Globus pallidus (tissue), 1 donor: ENCODE results near the gene GLMN.

Source experiments
- DNase-seq: peaks from one replicate; pipeline ENCODE4 v3.0.0-alpha.2; 2015; ENCODE audit warnings: low spot score

GLMN gene, protein sequence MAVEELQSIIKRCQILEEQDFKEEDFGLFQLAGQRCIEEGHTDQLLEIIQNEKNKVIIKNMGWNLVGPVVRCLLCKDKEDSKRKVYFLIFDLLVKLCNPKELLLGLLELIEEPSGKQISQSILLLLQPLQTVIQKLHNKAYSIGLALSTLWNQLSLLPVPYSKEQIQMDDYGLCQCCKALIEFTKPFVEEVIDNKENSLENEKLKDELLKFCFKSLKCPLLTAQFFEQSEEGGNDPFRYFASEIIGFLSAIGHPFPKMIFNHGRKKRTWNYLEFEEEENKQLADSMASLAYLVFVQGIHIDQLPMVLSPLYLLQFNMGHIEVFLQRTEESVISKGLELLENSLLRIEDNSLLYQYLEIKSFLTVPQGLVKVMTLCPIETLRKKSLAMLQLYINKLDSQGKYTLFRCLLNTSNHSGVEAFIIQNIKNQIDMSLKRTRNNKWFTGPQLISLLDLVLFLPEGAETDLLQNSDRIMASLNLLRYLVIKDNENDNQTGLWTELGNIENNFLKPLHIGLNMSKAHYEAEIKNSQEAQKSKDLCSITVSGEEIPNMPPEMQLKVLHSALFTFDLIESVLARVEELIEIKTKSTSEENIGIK

GRCh38 chr1:92298573-92299476 is at the start of gene GLMN, which contains the start of gene RPAP2:
GLMN (minus strand) TSS chr1:92298987; CDS start chr1:92297999, 988 bp downstream.
RPAP2 (plus strand) TSS chr1:92299059; CDS start chr1:92299074, 15 bp downstream.
- DNase-seq = peak; percentile 87

GRCh38 chr1:92346866-92347640 is 48.3 kb upstream of the GLMN start:
- DNase-seq = no peak

DNA sequence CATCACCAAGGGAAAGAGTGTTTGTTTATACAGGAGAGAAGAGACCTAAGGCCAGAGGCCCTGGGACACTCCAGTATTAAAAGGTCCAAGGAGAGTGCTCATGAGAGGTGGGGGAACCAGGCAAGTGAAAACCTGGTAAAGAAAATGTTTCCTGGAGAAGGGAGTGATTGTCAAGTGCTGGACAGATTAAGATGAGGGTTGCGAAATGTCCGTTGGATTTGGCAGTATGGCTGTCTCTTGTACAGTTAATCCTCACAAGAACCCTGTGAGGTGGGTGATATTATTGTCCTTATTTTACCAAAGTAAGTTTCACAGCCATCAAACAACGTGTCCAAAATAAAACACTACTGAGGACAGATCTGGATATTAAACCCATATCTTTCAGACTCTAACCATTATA is 44.3 kb upstream of the GLMN start:
- DNase-seq = no peak

DNA sequence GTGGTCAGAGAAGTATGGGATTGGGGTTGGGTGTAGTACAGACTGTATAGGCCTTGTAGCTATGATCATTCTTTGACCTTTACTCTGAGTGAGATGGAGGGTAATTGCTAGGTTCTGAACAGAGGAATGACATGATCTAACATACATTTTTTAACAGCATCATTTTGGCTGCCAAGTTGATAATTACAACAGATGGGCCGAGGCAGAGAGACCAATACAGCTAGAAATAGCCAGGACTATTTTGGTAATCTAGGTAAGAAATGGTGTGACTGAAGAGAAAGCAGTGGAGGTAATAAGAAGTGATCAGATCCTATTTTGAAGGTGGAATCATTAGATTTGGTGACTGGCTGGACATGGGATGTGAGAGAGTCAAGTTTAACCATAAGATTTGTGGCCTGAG is 43.6 kb upstream of the GLMN start:
- no peak for DNase-seq

DNA sequence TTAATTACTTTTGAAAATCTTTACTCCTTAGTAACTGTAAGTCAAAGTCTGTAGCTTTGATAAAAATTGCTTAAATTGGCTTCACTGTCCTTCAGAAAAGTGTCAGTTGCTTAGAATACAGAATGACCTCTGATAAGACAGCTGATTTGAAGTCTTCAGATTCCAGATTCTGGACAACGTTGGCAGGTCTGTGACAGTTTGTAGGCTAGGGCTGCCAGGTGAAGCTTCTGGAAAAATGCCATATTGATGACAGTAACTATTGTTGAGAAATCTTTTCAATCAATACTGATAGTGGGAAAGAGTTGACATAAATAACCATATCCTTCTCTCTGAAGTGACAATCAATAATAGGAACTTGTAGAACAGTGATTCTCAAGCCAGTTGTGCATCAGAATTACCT is 41.4 kb upstream of the GLMN start:
- DNase-seq = no peak

GRCh38 chr1:92333668-92334067 is 34.9 kb upstream of the GLMN start:
- no peak for DNase-seq

GRCh38 chr1:92329347-92330129 is 30.8 kb upstream of the GLMN start:
- no peak for DNase-seq

- no peak for DNase-seq
Measured at GRCh38 chr1:92327794-92328193, 29.0 kb upstream of the GLMN start.

DNA sequence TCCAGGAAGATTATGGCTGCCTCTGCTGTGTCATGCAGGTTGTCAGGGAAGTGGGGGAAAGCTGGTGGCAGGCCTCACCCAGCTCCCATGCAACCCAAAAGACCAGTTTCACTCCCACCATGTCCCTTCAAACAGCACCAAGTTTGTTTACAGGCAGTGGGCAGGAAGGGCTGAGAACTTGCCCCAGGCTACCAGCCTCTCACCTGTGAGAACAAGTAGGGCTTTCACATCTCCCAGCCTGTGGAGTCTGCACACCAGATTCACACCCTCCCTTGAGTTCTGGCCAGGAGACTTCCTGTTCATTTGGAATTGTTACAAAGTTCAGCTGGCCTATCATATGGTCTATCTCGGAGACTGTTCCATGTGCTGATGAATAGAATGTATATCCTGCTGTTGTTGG is 27.9 kb upstream of the GLMN start:
- no peak for DNase-seq

DNA sequence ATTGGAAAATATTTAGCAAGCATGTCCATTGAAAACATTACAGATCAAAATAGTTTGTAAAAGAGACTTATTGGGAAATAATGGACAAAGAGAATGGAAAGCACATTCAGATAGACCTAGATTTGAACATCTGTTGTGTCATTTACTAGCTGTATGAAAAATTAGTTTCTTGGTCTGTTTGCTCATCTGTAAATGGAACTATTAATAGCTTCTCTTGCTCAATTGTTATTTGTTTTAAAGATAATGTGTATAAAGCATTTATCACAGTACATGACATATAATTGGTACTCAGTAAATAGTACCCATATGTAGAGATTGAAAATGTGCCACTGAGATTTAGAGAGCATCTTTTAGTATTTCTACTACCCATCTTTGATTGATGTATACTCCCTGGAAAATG is 26.0 kb upstream of the GLMN start:
- no peak for DNase-seq

DNA sequence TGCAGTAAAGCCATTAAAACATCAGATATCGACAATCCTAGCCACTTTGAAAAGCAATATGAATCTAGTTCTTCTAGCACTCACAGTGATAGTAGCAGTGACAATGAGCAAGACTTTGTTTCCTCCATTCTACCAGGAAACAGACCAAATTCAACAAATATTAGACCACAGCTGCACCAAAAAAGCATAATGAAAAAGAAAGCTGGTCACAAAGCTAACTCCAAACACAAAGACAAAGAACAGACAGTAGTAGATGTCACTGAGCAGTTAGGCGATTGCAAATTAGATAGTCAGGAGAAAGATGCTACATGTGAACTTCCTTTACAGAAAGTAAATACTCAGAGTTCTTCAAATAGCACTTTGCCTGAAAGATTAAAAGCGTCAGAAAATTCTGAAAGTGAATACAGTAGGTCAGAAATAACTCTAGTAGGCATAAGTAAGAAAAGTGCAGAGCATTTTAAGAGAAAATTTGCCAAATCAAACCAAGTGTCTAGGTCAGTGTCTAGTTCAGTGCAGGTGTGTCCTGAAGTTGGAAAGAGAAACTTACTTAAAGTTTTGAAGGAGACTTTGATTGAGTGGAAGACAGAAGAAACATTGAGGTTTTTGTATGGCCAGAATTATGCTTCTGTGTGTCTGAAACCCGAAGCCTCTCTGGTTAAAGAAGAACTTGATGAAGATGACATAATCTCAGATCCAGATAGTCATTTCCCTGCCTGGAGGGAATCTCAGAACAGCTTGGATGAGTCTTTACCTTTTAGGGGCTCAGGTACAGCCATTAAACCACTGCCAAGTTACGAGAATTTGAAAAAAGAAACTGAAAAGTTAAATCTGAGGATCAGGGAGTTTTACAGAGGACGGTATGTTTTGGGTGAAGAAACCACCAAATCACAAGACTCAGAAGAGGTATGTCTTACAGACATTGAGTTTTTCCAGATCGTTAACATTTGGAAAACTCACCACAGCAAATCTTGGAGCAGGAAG is 25.0 kb upstream of the GLMN start:
- peak; percentile 11 for DNase-seq

DNA sequence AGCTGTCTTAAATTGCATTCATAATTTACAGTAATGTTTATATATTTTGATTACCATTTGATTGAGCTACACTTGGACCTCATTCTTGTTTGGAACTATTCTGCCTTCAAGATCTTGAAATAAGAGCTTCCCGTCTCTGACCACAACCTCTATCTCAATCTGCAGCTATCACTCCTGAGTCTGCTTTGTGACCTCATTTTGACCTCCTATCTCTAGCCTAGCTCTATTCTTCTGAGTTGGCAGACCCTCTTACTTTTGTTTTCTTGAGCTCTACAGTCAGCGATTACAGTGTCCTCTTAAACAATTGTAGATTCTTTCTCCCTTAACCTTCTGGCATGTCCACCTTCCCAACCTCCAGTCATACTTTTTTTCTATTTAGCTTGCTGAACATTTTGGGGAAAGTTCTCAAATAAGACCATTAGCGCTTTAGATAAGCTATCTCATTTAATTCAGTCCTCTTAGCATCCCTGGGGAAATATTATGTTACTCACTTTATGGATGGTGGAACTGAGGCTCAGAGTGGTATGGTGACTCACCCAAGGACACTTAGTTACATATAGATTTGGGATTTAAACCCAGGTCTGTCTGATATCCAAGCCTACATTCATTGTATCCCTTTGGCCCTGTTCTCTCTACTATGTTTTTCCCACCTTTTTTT is 19.2 kb upstream of the GLMN start:
- DNase-seq = no peak

DNA sequence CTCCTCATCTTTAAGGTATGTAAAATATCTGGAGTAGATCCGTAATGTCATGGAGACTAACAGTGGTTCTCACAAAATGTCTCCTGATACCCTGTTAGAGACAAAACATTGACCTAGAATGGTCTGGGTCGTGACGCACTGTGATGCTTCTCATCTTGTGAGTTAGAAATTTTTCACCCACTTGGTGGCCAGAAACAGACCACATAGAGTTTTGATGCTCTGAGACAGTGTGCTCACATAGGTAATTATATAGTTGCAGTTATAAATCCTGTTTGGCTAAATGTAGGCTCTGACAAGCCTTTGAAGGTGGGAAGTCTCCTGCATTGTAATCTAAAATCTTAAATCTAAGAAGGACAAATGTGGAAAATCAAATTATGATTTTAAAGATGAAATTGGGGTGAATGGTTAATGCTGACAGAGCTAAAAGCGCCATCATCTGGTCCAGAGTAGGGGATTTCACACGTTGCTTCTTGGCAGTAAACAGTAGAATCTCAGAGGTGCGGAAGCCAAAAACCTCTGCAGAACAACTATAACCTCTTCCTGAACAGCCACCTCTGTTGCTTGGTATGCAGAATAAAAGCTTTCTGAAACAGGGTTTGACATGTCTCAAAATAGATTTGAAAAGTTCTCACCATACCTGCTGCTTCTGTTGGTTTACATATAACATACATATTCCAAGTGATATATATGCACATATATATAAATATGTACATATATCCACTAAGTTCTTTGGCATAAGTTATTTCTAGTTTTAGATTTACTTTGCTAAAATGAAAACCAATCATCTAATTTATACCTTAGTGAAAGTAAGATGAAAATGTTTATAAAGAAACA is 17.2 kb upstream of the GLMN start:
- no peak for DNase-seq

DNA sequence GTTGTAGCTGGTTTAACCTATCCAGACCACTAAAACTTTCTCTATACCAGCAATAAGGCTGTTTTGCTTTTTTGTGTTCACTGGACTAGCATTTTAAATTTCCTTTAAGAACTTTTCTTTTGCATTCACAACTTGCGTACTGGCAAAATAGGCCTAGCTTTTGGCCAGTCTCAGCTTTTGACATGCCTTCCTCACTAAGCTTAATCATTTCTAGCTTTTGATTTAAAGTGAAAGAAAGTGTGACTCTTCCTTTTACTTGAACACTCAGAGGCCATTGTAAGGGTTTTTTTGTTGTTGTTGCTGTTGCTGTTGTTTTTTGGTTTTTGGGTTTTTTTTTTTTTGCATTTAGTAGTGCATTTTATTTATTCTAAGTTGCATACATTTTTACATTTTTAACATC is 15.2 kb upstream of the GLMN start:
- DNase-seq = no peak

GRCh38 chr1:92310185-92310597 is 11.4 kb upstream of the GLMN start:
- peak; percentile 20 for DNase-seq

GRCh38 chr1:92307980-92308379 is 9.2 kb upstream of the GLMN start:
- no peak for DNase-seq

- no peak for DNase-seq
Measured at GRCh38 chr1:92306020-92306419, 7.2 kb upstream of the GLMN start.

DNA sequence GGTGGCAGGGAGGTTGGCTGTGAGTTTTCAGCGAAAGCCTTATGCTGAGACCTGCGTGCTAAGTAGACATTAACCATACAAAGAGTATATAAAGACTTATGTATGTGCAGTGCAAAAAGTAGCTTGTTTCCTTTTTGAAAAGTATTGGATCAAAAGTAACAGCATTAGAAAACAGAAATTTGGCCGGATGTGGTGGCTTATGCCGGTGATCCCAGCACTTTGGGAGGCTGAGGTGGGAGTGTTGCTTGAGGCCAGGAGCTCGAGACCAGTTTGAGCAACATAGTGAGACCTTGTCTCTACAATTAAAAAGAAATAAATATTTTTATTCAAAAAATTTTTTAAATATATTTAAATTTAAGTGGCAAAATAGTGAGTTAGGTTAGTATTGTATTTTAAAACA is 2.2 kb upstream of the GLMN start:
- no peak for DNase-seq
